DMS53 treated with DMSO at 0.1 percent for 48 hours (cell line): ENCODE results near the gene ANK2.

Source experiments
- DNase-seq: peaks from one replicate; lab custom pipeline; 2025; ENCODE audit not compliant: unreplicated experiment; lab: John Stamatoyannopoulos, UW

The ANK2 gene

GRCh38 chr4:113278324-113278934 lies 229.0 kb downstream of the ANK2 start:
- DNase-seq, result peak; percentile 27

GRCh38 chr4:113285501-113285900 lies 236.0 kb downstream of the ANK2 start:
- no peak for DNase-seq

- no peak for DNase-seq
Observed at GRCh38 chr4:113288257-113288656, 238.8 kb downstream of the ANK2 start.

DNA sequence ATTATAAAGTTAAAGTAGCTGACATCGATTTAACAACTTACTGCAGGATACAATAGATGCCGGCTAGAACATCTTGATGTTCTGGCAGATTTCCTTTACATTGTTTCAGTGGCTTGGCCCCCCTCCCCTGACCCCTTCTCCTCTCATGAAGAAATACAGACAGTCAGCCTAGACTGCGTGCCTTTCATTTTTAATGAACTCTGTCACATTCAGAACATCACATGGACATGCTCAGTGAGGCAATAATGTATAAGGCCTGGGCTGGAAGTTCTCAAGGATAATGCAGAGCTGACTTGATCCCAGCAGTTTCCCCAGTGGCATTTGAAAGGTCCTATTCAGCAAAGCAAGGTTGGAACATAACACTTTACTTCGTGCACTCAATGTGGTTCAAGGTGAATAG lies 239.2 kb downstream of the ANK2 start:
- no peak for DNase-seq

GRCh38 chr4:113289766-113290165 lies 240.3 kb downstream of the ANK2 start:
- DNase-seq, result no peak

DNA sequence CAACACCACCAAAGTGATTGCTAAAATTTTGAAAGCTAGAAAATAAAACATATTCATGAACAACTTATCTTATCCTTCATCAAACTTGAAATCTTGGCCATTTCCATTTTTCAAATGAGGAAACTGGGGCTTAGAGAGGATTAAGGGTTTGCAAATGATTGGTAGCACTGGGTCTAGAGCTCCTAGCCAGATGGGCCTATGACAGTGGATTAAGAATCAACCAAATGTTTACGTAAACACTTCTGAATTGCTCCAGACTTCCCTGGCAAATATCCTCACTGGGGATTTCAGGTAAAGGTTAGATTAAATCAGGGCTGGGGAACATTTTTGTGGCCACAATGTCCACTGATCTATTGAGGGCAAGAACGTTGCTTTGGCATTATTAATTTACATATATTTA lies 241.2 kb downstream of the ANK2 start:
- no peak for DNase-seq

DNA sequence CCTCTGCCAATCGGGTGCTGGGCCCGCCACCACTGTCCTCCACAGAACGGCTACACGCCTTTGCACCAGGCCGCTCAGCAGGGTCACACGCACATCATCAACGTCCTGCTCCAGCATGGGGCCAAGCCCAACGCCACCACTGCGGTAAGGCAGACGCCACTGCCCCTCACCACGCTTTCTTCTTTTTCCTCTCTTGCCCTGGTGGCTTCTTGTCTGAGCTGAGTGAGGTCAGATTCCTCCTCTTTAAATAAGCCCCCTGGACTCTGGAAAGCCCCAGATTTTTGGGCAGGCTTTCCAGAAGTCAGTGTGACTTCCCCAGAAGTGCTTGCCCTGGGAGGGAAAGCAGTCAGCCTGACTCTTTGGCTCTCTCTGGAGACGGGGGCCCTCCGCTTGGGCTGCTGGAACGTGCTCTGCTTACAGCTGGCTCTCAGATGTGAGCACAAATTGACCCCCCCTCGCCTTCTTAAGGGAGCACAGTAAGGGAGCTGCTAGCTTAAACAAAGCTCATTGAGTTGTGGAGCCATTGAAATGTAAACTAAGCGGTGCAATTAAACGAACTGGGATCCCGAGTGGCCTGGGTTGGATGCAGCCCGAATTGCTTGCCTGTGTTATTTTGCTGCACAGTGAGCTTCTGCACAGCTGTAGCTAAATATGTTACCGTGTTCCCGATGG lies 243.1 kb downstream of the ANK2 start:
- DNase-seq, result no peak

- DNase-seq, result no peak
Observed at GRCh38 chr4:113293043-113293560, 243.6 kb downstream of the ANK2 start.

DNA sequence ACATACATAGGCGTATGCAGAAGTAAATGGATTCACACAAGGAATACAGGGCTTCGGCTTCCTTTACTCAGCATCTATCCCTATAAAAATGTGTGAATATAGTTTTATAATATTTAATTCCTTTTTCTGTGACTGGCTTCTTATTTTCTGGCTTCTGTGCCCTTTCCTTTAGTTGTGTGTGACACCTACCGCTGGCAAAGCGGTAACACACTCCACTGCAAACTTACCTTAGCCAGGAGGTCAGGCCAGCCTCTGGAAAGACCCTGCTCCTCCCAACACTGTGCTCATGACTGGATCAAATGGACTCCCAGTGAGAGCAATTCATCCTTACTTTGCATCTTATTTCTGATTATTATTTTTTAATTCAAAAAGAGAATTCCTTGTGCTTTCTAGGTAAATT lies 244.2 kb downstream of the ANK2 start:
- DNase-seq, result no peak

DNA sequence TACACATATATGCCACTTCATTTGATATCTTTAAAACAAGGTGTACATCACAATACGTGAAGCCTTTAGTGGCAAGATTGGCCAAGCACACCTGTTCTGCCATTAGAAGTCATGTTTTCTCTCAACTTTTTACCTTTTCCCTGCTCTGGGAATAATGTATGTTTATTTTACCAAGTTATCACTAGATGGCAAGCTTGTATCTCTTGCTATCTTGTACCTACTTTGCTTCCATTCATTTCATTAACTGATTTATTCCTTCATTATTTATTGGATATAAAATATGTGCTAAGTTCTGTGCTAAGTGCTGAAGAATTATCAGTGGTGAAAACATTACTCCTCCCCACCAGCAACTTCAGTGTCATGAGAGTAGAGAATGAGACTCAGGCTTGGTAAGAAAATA lies 245.5 kb downstream of the ANK2 start:
- DNase-seq, result no peak

- peak; percentile 3 for DNase-seq
Observed at GRCh38 chr4:113300471-113300928, 251.0 kb downstream of the ANK2 start.

DNA sequence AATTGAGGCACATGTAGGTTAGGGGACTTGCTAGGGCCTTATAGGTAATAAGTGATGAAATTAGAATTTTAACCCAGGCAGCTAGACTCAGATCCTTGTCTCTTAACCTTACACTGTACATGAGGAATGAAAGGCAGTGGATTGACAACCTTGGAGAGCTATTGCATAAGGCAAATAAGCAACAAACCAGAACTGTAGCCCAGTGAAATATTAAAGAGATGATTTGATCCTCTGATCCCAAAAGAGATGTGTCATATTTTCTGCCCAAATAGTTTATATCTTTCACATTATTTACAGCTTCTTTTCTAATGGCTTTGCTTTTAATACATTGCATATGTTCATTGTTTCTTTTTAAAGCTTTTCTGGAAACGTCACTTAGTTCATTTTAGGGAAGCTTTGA lies 252.6 kb downstream of the ANK2 start:
- DNase-seq, result no peak

DNA sequence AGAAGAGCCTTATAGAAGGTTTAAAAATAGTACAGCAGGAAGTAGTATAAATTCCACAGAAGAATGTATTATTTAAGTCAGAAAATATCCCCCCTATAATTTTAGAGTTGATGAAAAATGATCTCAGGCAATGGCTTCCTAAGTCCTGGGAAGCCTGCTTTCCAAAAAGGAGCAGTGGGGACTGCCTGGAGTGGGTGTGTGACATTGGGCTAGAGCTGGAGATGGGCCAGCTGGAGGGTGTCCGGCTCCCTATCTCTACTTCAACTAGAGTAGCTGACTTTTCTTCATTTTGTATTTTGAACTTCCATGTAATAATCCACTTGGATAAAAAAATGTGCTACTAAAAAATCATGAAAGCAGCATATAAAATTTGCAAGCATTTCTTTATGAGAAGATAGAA lies 253.9 kb downstream of the ANK2 start:
- DNase-seq, result no peak

GRCh38 chr4:113311047-113311446 lies 261.6 kb downstream of the ANK2 start:
- no peak for DNase-seq

- no peak for DNase-seq
Observed at GRCh38 chr4:113312529-113312928, 263.1 kb downstream of the ANK2 start.

DNA sequence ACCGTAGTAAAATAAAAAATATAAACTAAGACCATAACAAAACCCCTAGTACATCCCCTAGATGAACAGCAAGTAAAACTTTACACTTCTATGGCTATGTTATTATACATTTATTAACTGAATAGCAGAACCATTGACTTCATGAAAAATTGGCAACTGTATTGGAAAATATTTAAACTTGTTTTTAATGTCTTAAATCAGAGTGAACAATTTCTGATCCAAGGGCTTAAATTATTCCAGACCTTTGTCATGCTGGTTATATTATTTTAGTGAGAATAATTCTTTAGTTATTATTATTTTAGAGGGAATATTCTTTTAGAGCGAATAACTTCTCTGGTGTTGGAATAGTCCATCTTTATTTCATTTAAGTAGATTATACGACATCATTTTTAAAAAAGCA lies 265.0 kb downstream of the ANK2 start:
- no peak for DNase-seq

GRCh38 chr4:113316879-113317278 lies 267.4 kb downstream of the ANK2 start:
- no peak for DNase-seq

- DNase-seq, result no peak
Observed at GRCh38 chr4:113317523-113317922, 268.1 kb downstream of the ANK2 start.

DNA sequence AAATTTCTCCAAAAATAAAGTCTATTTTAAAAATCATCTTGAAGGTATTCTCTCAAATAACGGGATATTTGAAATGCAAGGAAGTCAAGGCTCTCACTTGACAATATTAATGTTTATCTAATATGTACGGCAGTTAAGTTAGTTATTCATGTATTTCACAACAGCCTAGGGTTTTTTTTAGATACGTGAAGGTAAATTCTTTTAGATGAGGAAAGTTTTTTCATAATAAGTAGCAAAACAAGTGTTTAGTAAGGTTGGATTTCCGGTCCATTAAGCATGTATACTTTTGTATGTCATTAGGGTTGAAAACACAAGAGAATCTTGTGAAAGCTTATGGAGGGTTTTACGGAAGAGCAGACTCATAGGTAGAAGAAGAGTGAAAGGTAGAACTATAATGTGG lies 273.3 kb downstream of the ANK2 start:
- no peak for DNase-seq

- no peak for DNase-seq
Observed at GRCh38 chr4:113325876-113326615, 276.6 kb downstream of the ANK2 start.

- DNase-seq, result peak; percentile 3
Observed at GRCh38 chr4:113327494-113327893, 278.0 kb downstream of the ANK2 start.

- DNase-seq, result no peak
Observed at GRCh38 chr4:113328514-113328913, 279.1 kb downstream of the ANK2 start.
